Measurements from ENCODE around the gene ATP2A1.
A peak's percentile ranks its signal among the peaks of the same experiment; 100 is the strongest.
"Not testable (repeated sequence)": the region's sequence is repeated elsewhere in the genome, so short reads cannot be mapped to it uniquely, and the experiment has no call there.

ATP2A1 gene

GRCh38 chr16:28859326-28859725 lies 19.0 kb upstream of the ATP2A1 start:
- no peak for DNase-seq (ENCODE audit: low spot score)

GRCh38 chr16:28863929-28864793 lies 14.1 kb upstream of the ATP2A1 start:
- no peak for DNase-seq (ENCODE audit: low spot score)

GRCh38 chr16:28865001-28865688 lies 13.1 kb upstream of the ATP2A1 start:
- no peak for DNase-seq (ENCODE audit: low spot score)

- no peak for DNase-seq (ENCODE audit: low spot score)
Observed at GRCh38 chr16:28865722-28866453, 12.4 kb upstream of the ATP2A1 start.

GRCh38 chr16:28866454-28866804 lies 11.9 kb upstream of the ATP2A1 start:
- DNase-seq (ENCODE audit: low spot score) = no peak

DNA sequence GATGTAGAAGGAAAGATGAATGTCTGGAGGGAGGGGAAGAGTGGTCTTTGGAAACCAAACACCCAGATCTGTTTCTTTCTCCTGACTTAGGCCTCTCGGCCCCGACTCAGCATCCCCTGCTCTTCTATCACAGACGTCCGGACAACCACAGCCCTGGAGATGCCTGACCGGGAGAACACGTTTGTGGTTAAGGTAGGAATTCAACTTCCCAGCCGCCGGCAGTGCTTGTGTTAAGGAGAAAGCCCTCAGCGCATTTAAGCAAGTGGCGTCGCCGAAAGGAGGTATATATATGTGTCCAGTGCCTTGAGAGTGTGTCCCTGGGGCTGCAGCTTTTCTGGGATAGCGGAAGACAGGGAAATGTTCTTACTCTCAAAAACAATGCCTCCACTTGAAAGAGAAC lies 11.0 kb upstream of the ATP2A1 start:
- no peak for DNase-seq (ENCODE audit: low spot score)

DNA sequence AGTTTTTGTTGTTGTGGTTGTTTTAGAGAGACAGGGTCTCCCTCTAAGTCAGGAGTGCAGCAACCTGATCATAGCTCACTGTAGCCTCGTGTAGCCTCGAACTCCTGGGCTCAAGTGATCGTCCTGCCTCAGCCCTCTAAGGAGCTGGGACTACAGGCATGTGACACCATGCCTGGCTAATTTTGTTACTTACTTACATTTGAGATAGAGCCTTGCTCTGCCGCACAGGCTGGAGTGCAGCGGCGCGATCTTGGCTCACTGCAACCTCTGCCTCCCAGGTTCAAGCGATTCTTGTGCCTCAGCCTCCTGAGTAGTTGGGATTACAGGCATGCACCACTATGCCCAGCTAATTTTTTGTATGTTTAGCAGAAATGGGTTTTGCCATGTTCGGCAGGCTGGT lies 10.6 kb upstream of the ATP2A1 start:
- DNase-seq (ENCODE audit: low spot score) = not testable (repeated sequence)

DNA sequence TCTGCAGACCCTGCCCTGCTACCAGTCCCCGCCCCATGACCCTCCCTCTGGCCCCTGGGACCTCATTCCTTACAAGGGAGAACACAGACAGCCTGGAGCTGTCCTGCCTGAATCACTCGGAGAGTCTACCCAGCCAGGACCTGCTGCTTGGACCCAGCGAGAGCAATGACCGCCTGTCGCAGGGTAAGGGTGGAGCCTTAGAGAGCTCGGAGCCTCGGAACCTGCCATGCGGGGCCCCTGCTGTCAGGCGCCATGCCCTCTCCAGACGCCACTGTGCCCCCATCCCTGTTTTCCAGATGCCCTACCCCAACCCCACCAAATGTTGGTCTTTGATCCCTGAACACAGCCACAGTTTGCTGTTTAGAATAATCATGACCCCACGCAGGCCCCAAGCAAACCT lies 9.1 kb upstream of the ATP2A1 start:
- no peak for DNase-seq (ENCODE audit: low spot score)

DNA sequence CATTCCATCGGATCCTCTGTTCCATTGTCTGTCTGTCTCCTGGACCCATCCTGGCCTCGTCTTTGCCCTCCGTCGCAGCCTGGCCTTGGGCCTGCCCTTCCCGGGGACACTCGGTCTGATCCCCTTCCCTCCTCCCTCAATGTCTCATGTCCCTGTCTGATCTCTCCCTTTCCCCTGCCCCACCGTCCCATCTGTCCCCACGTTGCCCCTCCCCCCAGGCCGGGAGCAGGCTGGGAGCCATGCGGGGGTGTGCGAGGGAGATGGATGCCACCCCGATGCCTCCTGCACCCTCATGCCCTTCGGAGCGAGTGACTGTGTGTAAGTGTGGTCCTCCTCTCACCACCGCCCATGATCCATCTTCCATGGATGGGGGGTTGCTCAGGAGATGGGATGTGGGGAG lies 5.3 kb upstream of the ATP2A1 start:
- no peak for DNase-seq (ENCODE audit: low spot score)

DNA sequence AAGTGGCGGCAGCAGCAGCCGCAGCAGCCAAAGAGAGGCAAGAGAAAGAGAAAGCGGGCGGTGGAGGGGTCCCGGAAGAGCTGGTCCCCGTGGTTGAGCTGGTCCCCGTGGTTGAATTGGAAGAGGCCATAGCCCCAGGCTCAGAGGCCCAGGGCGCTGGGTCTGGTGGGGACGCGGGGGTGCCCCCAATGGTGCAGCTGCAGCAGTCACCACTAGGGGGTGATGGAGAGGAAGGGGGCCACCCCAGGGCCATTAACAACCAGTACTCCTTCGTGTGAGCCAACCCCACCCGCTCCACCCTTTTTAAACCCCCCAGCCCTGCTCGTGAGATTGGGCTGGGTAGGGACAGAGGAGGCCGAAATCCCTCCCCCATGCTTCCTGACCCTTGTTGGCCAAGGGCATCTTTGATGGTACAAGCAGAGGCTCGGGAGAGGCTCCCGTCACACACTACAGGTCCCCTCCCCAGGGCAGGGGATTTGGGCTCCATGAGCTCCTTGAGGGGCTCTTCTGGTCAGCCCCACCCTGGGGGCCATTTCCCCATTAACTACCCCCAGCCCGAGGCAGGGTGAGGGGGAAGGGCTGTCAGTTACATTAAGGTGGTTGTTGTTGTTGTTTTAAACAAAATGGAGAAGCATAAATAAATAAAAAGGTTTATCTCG lies 4.6 kb upstream of the ATP2A1 start:
- DNase-seq (ENCODE audit: low spot score) = peak; percentile 43

DNA sequence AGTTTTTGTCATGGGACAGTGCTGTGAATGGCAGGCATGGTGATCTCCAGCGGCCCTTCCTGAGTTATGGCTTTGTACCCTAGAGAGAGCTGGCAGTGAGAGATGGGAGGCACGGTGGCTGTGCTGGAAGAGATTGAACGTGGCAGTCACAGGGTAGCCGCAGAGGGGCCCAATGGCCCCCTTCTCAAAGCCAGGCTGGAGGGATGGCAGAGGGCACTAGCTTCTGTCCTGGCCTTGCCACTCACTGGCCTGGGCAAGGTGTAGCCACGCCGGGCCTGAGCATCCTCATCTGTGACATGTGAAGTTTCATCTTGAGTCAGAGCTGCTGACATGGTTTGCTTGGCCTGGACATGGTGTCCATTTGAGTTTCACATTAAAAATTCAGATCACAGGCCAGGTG lies 3.9 kb upstream of the ATP2A1 start:
- DNase-seq (ENCODE audit: low spot score) = no peak

DNA sequence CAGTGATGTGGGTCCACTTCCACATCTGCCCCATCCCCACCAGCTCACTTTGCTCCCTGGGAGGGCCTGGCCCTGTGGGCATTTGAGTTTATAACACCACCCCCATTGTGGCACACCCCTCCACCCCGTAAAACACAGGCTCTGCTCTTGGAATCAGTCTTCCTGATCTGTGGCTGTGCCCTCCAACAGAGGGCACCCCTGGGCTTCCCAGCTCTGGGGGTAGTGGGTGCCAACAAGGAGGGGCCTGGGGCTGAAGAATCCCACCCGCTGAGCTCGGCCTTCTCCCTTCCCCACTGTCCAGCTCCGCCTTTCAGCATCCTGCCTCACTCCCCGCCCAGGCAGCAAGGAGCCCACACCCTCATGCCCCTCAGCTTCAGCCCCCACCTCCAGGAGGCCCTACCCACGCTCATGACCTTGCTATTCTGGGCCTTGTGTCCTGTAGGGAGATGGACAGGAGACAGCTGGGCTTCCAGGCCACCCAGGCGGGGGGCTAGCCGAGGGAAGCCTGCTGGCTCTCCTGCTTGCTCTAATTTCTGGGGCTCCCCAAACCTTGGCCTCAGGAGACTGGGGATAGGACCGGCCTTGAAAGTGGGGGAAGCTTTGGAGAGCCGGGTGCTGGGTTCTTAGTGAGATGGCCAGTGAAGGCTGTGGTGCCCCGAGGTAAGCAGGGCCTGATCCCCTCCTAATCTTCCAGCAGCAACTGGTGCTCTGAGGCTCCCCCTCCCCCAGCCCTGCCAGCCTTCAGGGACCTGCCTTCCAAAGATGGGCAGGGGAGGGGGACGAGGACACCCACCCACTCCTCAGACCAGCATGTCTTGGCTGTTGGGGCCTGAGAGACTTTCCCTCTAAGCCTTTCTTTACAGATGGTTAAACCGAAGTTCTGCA lies 2.9 kb upstream of the ATP2A1 start:
- no peak for DNase-seq (ENCODE audit: low spot score)

- no peak for DNase-seq (ENCODE audit: low spot score)
Observed at GRCh38 chr16:28876019-28876659, 2.1 kb upstream of the ATP2A1 start.

DNA sequence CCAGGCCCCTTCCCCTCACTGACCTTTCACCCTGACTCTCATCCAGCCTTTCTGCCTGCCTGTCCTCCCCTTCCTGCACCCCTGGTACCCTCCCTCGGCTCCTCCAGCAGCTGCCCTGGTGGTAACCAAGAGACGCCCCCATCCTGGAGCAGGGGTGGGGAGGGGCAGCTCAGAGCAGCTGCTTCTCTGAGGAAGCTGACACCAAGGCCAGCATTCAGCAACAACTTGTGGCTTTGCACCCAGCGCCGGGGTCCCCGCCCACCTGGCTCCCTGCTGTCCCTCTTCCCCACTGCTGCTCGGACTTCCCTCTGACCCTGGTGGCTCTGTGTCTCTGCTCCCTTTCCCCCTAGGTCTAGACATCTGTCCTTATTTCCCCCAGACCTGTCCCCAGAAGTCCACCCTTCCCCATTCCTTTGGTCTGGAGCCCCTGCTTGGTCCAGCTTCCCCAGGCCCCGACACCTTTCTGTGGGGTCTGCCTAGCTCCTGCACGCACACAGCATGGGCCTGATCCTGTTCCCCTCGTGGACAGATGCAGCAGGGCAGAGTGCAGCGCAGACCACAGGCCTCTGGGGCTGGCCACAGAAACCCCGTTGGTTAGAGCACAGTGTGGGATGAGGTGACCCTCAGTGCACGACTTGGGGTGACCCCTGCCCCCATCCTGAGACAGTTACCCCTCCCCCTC lies 1.2 kb upstream of the ATP2A1 start:
- no peak for DNase-seq (ENCODE audit: low spot score)

GRCh38 chr16:28877655-28878000 lies 660 bp upstream of the ATP2A1 start:
- no peak for DNase-seq (ENCODE audit: low spot score)

DNA sequence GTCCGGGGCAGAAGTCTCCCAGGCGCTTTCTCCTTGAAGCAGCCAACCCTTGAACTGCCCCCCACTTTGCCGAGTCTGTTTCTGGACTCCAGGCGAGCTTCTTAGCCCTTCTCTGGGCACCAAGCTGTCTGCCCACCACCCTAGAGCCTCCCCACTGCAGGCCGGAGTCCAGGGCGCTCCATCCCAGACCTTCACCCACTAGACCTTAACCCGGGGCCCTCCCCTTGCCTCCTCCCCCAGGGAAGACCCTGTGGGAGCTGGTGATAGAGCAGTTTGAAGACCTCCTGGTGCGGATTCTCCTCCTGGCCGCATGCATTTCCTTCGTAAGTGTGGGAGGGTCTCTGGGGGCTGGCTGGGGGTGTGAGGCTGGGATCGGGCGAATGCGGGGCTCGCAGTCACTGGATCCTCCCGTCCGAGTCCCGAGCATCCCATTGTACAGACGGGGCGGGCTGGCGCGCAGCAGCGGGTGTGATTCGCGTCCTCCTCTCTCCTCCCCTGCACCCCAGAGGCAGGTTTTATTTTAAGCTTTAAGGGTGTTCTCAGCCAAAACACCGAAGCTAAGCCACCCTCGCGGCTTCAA lies 1.1 kb downstream of the ATP2A1 start:
- no peak for DNase-seq (ENCODE audit: low spot score)

- DNase-seq (ENCODE audit: low spot score) = peak; percentile 93
Observed at GRCh38 chr16:28879841-28880588, 1.7 kb downstream of the ATP2A1 start.

GRCh38 chr16:28880589-28880915 lies 2.3 kb downstream of the ATP2A1 start:
- no peak for DNase-seq (ENCODE audit: low spot score)

- no peak for DNase-seq (ENCODE audit: low spot score)
Observed at GRCh38 chr16:28880955-28881354, 2.7 kb downstream of the ATP2A1 start.
